ENCODE measurements around the gene LCOR. TPM values are rescaled to one million over a fixed set of nuclear protein-coding genes. Genes with fewer than 3 reads are reported as not detected.

Gene LCOR
- total and polyA plus RNA-seq, 5 experiments from 2014 or later = 18.9 to 51.2 (median 26.6) TPM

DNA sequence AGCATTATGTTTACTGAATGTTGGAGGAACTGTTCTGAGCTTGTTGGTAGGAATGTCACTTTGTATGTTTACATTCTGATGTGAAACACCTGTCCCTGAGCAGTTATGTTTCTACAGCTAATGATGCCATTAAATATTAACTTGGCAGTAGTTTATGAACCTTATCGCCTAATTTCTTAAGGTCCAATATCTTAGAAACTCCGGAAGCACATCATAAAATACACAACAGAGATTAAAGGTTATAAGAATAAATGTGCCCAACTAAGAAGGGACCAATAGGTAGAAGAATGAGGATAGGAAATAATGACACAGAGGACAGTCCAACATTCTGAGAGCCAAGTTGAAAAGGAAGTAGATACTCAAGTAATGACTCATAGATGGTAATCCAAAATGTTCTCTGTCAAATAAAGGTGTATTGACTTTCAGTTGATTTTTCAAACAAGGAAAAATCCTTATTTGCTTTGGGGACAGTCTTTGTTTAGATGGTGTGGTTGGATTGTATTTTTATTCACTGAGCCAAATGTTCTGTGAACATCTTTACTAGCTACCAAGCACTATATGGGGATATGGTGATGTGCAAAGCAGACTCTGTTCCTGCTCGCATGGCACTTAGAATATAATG lies 31.9 kb downstream of the LCOR start:
- Mint-ChIP-seq H3K27ac (peak overlapping the region in 6 of 10 donors; percentile 4 to 35 (median 24)), H3K4me1 (peaks cover 27 to 67% (median 56%) of the 10 kb centered on the region in 4 donors), H3K9me3 (no peaks in the 10 kb centered on the region), H3K27me3 (no peaks in the 10 kb centered on the region), H3K36me3 (peaks cover 0 to 65% (median 10%) of the 10 kb centered on the region in 3 donors), H3K4me3 (no peak overlapping the region)
- no peak for DNase-seq
- POLR2A ChIA-PET = no interaction called here
- no peak for ATAC-seq

DNA sequence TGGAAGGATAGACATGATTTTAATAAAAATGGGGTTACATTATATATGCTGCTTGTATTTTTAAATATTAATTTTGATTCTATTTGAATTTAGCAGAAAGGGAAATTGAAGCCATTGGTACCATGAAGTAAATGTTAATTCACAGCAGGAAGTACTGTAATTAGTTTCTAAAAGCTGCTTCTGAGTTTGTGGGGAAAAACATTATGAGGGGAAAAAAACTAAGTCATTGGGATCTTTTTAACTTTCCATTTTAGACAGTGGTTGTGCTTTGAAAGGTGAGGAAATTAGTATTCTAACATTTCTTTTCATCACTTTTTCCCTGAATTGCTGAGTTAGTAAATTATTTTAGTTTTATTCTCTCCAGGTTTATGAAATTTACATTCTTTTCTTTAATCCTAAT lies 41.0 kb downstream of the LCOR start:
- ATAC-seq = no peak
- H3K4me3 Mint-ChIP-seq = peak overlapping the region in 1 of 10 donors; percentile 22
- no peaks in the 10 kb centered on the region for H3K9me3 Mint-ChIP-seq
- no peaks in the 10 kb centered on the region for H3K27me3 Mint-ChIP-seq
- peaks cover 0 to 20% (median 8%) of the 10 kb centered on the region in 3 donors for H3K36me3 Mint-ChIP-seq
- H3K4me1 Mint-ChIP-seq = peaks cover 24 to 74% (median 62%) of the 10 kb centered on the region in 4 donors
- POLR2A ChIA-PET = no interaction called here
- peak overlapping the region in 2 of 10 donors; percentile 23 to 76 for H3K27ac Mint-ChIP-seq
- DNase-seq = no peak

DNA sequence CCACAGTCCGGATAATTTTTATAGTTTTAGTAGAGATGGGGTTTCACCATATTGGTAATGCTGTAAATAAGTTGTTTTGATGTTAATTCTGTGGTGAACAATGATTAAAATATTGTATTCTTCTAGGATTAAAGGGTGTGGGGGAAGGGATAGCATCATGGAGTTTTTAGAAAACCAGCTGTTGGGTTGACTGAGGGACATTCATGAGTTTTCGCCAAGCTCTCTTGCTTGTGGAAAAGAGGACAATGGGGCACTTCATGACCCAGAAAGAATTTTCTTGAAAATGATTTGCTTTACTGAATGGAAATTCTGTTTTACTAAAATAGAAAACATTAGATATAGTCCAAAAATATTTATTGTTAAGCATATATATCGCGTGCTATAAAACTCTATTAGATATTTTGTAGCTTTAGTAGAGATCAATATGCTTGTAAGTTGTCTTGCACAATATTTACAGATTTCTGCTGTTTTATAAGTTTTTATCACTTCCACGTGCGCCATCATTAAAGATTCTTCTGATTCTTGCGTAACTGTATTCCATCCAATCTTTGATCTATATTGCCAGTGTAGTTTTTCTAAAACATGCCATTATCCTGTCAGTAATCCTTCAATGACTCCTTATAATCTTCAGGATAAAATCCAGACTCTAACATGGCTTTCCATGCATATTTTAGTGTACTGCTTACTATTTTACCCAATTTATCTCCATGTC lies 41.8 kb downstream of the LCOR start:
- Mint-ChIP-seq H3K4me1 (peaks cover 27 to 76% (median 69%) of the 10 kb centered on the region in 4 donors), H3K36me3 (peaks cover 0 to 21% (median 16%) of the 10 kb centered on the region in 3 donors), H3K27me3 (no peaks in the 10 kb centered on the region), H3K4me3 (peak overlapping the region in 1 of 10 donors; percentile 22), H3K27ac (no peak overlapping the region), H3K9me3 (no peaks in the 10 kb centered on the region)
- DNase-seq (no peak), ATAC-seq (no peak)
- POLR2A ChIA-PET = no interaction called here

DNA sequence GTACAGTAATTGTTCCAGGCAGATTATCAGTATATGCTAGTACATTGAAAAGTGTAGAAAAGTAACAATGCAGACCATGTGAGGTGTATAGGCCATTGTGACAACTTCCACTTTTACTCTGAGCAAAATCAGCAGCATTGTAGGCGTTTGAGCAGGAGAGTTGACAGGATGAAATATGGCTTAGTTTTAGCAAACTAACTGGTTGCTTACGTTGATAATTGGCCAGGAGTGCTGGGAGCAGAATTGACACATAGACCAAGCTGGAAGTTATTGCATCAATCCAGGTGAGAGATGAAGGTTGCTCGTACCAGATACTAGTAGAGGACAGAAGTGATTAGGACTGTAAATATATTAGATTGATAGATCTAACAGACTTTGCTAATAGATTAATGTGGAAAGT lies 46.0 kb downstream of the LCOR start:
- H3K27ac Mint-ChIP-seq = peak overlapping the region in 1 of 10 donors; percentile 42
- POLR2A ChIA-PET = interaction anchor here (0.7 kb wide), 1 partner anchor 213 kb away, joined by 3 read pairs; no protein-coding TSS in a partner anchor
- no peaks in the 10 kb centered on the region for H3K9me3 Mint-ChIP-seq
- H3K27me3 Mint-ChIP-seq = no peaks in the 10 kb centered on the region
- DNase-seq (no peak), ATAC-seq (no peak)
- peak overlapping the region in 1 of 10 donors; percentile 23 for H3K4me3 Mint-ChIP-seq
- H3K36me3 Mint-ChIP-seq = peaks cover 0 to 20% (median 15%) of the 10 kb centered on the region in 3 donors
- peaks cover 29 to 82% (median 73%) of the 10 kb centered on the region in 4 donors for H3K4me1 Mint-ChIP-seq

DNA sequence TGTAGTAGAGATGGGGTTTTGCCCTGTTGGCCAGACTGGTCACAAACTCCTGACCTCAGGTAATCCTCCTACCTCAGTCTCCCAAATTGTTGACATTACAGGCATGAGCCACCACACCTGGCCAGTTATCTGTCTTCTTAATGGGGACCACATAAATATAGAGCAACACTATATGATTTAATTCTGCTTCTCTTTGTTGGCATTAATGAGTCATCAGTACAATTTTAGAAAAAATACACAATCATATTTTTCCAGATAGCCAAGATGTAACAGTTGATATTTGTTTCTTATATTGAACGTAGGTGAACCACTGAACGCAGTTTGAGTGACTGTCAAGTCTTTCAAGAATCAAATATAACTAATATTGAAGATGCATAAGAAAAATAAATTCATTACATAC lies 48.5 kb downstream of the LCOR start:
- DNase-seq (no peak), ATAC-seq (no peak)
- Mint-ChIP-seq H3K36me3 (peaks cover 0 to 29% (median 15%) of the 10 kb centered on the region in 3 donors), H3K27me3 (no peaks in the 10 kb centered on the region), H3K9me3 (no peaks in the 10 kb centered on the region), H3K4me1 (peaks cover 28 to 72% (median 64%) of the 10 kb centered on the region in 4 donors), H3K4me3 (peak overlapping the region in 1 of 10 donors; percentile 1), H3K27ac (peak overlapping the region in 1 of 10 donors; percentile 4)
- POLR2A ChIA-PET = no interaction called here

DNA sequence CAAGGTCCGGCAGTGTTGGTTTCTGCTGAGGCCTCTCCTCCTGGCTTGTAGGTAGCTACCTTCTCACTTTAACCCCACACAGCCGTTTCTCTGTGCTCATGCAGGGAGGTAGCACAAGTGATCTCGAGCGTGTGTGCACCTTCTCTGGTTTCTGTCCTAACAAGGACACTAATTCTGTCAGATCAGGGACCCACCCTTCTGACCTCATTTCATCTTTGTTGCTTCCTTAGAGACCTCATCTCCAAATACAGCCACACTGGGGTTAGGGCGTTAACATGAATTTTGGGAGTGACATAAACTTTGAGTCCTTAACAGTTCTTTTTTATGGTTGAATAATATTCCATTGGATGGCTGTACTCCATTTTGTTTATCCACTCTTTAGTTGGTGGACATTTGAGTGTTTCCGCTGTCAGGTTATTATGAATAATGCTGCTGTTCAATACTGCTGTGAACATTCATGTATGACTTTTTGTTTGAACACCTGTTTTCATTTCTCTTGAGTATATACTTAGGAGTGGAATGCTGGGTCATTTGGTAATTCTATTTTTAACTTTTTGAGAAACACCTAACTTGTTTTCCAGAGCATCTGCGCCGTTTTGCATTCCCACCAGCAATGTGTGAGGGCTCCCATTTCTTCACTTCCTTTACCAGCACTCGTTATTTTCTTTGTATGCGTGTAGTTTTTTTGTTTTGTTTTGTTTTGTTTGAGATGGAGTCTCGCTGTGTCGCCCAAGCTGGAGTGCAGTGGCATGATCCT lies 57.5 kb downstream of the LCOR start:
- peaks cover 22 to 63% (median 58%) of the 10 kb centered on the region in 3 donors for H3K36me3 Mint-ChIP-seq
- POLR2A ChIA-PET = no interaction called here
- no peak overlapping the region for H3K4me3 Mint-ChIP-seq
- ATAC-seq (no peak), DNase-seq (no peak)
- no peaks in the 10 kb centered on the region for H3K27me3 Mint-ChIP-seq
- peaks cover 14 to 41% (median 34%) of the 10 kb centered on the region in 4 donors for H3K4me1 Mint-ChIP-seq
- H3K27ac Mint-ChIP-seq = no peak overlapping the region
- H3K9me3 Mint-ChIP-seq = peaks cover 0 to 43% (median 16%) of the 10 kb centered on the region in 9 donors

DNA sequence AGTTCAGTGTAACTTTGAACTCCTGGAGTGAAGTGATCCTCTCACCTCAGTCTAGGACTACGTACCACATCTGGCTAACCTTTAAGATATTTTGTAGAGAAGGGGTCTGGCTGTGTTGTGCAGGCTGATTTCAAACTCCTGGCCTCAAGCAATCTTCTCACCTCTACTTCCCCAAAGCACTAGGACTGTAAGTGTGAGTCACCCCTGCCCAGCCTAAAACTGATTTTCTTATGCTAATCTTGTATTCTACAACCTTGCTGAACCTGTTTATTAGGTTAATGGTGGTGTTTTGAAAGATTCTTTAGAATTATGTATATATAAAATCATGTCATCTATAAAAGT lies 58.0 kb downstream of the LCOR start:
- Mint-ChIP-seq H3K4me1 (peaks cover 17 to 45% (median 36%) of the 10 kb centered on the region in 4 donors), H3K4me3 (no peak overlapping the region), H3K36me3 (peaks cover 22 to 63% (median 58%) of the 10 kb centered on the region in 3 donors), H3K27me3 (no peaks in the 10 kb centered on the region), H3K9me3 (peaks cover 0 to 43% (median 16%) of the 10 kb centered on the region in 9 donors), H3K27ac (peak overlapping the region in 1 of 10 donors; percentile 23)
- ATAC-seq (no peak), DNase-seq (no peak)
- POLR2A ChIA-PET = no interaction called here

DNA sequence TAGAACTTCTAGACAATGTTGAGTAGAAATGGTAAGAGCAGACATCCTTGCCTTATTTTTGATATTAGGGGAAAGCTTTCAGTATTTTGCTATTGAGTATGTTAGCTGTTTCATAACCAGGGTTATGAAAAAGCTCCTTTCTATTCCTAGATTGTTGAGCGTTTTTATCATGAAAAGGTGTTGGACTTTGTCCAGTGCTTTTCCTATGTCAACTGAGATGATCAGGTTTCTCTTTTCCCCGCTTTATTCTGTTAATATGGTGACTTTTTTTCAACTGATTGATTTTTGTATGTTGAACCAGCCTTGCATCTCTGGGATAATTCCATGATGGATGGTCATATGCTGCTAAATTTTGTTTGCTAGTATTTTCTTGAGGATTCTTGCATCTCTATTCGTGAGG lies 58.5 kb downstream of the LCOR start:
- ATAC-seq (no peak), DNase-seq (no peak)
- H3K27ac Mint-ChIP-seq = peak overlapping the region in 2 of 10 donors; percentile 17 to 23
- H3K4me3 Mint-ChIP-seq = peak overlapping the region in 1 of 10 donors; percentile 43
- peaks cover 0 to 43% (median 16%) of the 10 kb centered on the region in 9 donors for H3K9me3 Mint-ChIP-seq
- POLR2A ChIA-PET = no interaction called here
- peaks cover 20 to 50% (median 40%) of the 10 kb centered on the region in 4 donors for H3K4me1 Mint-ChIP-seq
- no peaks in the 10 kb centered on the region for H3K27me3 Mint-ChIP-seq
- peaks cover 22 to 65% (median 58%) of the 10 kb centered on the region in 3 donors for H3K36me3 Mint-ChIP-seq

DNA sequence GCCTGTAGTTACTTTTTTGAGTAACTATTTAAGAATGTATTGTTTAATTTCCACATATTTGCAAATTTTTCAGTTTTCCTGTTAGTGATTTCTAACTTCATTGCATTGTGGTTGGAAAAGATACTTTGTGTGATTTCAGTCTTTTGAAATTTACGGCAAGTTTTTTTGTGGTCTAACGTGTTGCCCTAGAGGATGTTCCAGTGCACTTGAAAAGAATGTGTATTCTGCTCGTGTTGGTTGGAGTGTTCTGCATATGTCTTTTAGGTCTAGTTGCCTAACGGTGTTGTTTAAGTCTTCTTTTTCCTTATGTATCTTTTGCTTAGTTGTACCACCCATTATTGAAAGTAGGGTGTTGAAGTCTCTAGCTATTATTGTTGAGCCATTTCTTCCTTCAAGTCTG lies 59.7 kb downstream of the LCOR start:
- peaks cover 21 to 56% (median 52%) of the 10 kb centered on the region in 4 donors for H3K4me1 Mint-ChIP-seq
- H3K27ac Mint-ChIP-seq = peak overlapping the region in 4 of 10 donors; percentile 11 to 81 (median 43)

DNA sequence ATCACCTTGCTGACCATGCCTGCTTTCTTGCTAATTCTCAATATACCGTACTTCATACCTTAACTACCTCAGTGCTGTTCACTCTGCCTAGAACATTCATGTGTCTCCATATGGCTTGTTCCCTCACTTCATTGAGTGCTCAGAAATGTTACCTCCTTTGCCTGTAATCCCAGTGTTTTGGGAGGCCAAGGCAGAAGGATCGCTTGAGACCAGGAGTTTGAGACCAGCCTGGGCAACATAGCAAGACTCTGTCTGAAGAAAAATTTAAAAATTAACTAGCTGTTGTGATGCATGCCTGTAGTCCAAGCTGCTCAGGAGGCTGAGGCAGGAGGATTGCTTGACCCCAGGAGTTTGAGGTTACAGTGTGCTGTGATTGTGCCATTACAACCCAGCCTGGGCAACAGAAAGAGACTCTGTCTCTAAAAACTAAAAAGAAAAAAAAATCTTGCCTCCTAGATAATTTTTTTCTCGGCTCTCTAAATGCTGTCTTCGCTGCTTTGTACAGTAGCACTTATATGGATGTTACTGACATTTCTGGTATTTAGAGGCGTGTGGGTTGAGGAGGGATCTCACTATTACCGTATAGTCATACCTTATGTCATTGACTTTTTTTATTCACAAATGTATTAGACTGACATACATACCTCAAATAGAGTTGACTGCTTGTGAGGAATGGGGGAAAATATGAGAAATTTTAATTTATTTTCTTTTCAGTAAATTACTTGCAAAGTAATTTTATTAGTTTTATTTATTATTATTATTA lies 63.7 kb downstream of the LCOR start:
- Mint-ChIP-seq H3K36me3 (peaks cover 13 to 35% (median 18%) of the 10 kb centered on the region in 3 donors), H3K27me3 (no peaks in the 10 kb centered on the region), H3K9me3 (peaks cover 0 to 21% (median 11%) of the 10 kb centered on the region in 9 donors), H3K4me1 (peaks cover 26 to 66% (median 57%) of the 10 kb centered on the region in 4 donors), H3K27ac (peak overlapping the region in 3 of 10 donors; percentile 0 to 29 (median 27)), H3K4me3 (no peak overlapping the region)
- ATAC-seq (no peak), DNase-seq (no peak)
- POLR2A ChIA-PET = no interaction called here

More for the DNA sequence above, 59.7 kb downstream of the LCOR start:
- H3K36me3 Mint-ChIP-seq = peaks cover 22 to 56% (median 46%) of the 10 kb centered on the region in 3 donors
- POLR2A ChIA-PET = no interaction called here
- peaks cover 0 to 43% (median 16%) of the 10 kb centered on the region in 9 donors for H3K9me3 Mint-ChIP-seq
- no peaks in the 10 kb centered on the region for H3K27me3 Mint-ChIP-seq
- H3K4me3 Mint-ChIP-seq = peak overlapping the region in 2 of 10 donors; percentile 16 to 27
- DNase-seq (no peak), ATAC-seq (no peak)

DNA sequence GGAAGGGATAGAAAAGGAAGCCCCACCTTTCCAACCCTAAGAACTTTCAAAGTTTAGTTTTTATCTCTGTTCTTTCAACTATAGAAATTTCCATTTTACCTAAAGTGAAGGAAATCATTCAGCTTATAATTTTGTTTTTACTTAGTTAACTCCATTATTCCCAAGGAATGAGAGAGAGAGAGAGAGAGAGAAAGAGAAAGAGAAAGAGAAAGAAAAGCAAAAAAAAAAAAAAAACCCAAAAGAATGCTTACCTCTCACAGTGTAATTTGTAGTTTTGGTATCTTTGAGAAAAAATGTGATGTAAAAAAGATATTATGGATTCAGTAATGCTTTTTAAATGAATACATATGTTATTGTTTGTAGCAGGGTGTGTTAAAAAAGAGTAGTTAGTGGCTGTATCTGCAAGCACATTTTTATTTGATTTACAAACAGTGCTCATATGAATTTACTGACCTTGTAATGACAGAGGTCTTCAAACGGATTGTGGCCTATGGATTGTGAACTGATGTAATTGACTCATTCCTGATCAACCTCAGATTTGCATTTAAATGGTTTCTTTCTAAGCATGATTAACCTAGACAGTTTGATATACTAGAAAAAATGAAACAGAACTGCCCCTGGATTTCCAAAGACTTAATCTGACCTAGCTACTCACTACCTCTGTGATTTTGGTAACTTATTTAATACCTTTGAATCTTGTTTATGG lies 64.9 kb downstream of the LCOR start:
- H3K27ac Mint-ChIP-seq = peak overlapping the region in 2 of 10 donors; percentile 21 to 61
- peaks cover 0 to 10% (median 5%) of the 10 kb centered on the region in 9 donors for H3K9me3 Mint-ChIP-seq
- H3K36me3 Mint-ChIP-seq = peaks cover 10 to 30% (median 14%) of the 10 kb centered on the region in 3 donors
- H3K27me3 Mint-ChIP-seq = no peaks in the 10 kb centered on the region
- POLR2A ChIA-PET = no interaction called here
- ATAC-seq (no peak), DNase-seq (no peak)
- H3K4me3 Mint-ChIP-seq = peak overlapping the region in 2 of 10 donors; percentile 19 to 36
- H3K4me1 Mint-ChIP-seq = peaks cover 30 to 68% (median 58%) of the 10 kb centered on the region in 4 donors

All from naive thymus-derived CD8-positive, alpha-beta T cell (primary cell).